Amygdala (tissue), 56 donors: ENCODE measurements around the gene PHC2.

ENCODE experiments used
- DNase-seq, 56 donors: peaks; one replicate each; lab custom pipeline; 2025; lab: John Stamatoyannopoulos, UW

The PHC2 gene

DNA sequence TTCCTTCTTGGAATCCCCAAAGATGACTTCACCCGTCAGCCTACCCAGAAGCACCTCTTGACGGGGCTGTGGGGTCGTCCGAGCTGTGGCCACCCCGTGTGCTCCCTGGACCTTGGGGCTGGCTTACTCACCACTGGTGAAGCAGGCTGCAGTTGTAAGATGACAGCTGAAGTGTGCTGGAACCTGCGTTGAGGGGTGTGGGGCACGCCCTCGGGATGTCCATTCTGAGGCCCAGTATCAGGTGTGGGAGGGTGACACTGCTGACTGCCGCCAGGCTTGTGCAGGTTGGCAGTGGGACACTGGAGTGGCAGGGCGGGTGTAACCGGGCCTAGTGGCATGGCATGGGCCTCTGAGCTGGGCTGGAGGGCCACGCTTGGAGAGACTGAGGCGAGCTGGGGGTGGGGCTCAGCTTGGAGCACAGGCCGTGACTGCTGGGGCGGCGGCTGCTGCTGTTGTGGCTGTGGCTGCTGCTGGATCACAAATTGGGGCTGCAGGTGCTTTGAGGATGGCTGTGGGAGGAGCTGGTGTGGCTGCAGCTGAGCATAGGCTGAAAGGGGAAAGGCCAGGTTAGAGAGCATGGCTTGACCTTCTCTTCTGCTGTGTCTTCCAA is 76.1 kb downstream of the PHC2 start:
- no peak for DNase-seq

DNA sequence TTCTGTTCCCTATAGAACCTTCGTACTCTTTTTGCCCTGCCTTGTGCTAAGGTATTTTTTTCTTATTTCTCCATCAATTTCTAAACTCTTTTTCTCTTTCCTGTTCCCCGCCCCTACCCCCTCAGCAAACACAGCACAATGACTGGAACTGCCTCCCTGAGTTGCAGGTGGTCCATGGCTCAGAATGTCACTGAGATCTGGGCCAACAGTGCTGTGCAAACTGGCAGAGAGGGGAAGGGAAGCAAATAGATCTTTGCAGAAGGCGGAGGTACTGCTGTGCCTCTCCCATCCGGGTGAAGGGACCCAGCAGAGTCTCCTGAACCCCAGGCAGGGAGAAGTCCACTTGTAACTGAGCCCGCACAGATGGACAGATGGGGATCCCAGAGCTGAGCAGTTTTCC is 77.4 kb downstream of the PHC2 start:
- no peak for DNase-seq

DNA sequence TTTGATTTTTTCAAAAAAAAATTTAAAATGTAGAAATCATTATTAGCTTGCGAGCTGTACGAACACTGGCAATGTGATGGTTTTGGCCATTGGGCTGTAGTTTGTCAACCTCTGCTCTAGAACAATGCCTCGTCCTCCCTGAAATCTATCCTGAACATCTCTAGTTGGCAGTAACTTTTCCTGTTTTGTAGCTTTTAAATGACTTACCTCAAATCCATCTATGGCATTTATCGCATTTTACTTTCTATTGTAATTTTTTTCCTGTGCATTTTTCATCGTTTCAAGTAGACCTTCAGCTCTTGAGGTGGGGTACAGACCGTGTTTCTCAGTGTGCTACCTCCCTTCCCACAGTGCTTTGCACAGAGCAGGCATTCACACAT is 79.6 kb downstream of the PHC2 start:
- DNase-seq: no peak

GRCh38 chr1:33350611-33351280 is 80.1 kb downstream of the PHC2 start:
- no peak for DNase-seq

- peak in 51 of 56 donors; percentile 40 to 88 (median 71) for DNase-seq
Measured at GRCh38 chr1:33349778-33350610, 80.9 kb downstream of the PHC2 start.

DNA sequence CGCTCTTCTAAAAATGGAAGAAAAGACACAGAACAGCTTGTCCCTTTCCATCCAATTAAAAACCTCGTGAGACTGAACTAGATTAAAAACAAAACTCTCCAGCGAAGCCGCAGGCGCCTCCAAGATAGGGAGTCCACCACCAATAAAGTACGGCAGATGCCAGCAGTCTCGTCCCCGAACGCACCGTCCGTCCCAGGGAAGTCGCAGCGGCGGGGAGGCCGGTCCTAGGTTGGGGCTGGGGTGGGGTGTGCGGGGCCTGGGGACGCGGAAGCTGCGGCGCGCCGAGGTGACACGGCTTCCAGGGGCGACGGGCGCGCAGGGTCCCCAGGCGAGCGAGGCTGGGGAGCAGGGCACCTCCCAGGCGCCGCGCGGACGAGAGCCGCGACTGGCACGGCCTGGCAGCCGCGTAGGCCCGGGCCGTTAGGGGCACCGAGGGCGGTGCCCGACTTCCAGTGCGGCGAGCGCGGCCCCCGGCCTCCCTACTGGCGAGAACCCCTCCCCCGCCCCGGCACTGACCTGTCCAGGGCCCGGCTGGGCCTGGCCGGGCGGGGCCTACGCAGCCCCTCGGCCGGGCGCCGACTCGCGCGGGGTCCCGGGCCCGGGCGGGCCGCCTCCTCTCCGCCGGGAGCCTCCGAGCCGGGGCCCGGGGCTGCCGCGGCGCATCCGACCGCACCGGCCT is 81.7 kb downstream of the PHC2 start:
- peak in 23 of 56 donors; percentile 26 to 73 (median 55) for DNase-seq

- DNase-seq: peak in 1 of 56 donors; percentile 17
Measured at GRCh38 chr1:33348676-33349080, 82.2 kb downstream of the PHC2 start.

- DNase-seq: no peak
Measured at GRCh38 chr1:33348194-33348593, 82.7 kb downstream of the PHC2 start.

DNA sequence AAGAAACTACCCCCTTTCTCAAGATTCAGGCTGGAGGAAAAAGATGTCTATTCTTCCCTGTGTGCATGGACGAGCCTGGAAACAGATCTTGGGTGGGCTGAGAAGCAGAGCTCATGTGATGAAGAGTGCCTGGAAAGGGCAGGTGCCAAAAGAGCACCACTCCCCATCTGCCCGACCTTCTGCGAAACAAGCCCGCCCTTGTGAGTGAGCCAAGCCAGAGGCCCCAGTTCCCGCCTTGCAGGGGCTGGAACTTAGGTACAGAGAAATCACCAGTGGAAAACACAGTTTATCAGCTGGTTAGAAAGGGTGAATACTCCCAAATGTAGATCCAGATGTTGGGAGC is 83.3 kb downstream of the PHC2 start:
- peak in 1 of 56 donors; percentile 14 for DNase-seq

DNA sequence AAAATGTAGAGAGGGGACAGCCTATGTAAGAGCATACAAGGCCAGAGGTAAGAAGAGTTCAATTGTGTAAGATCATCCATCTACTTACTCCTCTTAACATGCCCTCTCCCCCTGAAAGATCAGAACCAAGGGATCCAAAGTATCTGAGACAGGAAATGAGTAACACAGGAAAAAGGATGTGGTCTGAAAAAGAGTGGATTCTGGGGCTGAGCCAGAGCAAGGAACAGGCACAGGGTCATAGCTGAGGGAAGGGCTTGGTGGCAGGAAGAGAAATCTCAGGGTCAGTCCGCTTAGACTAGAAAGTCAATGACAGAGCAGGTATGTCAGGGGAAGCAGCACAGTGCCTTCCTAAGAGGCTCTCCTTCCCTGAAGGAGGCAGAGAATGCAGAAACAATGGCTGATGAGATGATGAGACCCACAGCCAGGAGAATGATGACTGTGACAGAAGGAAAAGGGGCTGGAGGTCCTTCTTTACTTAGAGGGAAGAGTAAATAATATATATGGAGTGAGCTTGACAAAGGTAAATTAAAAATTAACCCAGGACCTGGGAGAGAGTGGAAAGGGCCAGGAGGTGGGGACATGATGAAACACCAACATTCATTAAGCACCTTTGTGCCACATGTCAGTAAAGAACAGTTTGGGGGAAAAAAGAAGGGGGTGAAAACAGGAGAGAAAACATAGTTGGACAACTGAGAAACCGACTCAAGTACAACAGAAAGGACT is 83.8 kb downstream of the PHC2 start:
- DNase-seq: peak in 1 of 56 donors; percentile 24

DNA sequence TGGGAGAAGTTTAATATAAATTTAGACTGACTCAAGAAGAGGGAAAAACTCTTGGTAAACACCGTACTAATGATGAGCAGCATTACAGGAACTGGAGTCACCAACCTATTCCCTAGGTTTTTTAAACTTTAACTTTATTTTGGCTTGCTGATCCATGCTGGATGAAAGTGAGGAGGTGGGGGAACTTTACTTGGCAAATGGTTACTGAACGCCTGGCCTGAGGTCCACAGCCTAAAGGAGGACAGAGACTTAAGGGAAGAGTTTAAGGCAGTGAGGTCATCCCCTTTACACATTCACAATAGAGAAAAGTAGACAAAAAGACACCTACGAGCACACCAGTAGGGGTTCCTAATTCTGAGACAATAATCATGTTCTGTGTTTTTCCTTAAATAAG is 84.4 kb downstream of the PHC2 start:
- no peak for DNase-seq

- no peak for DNase-seq
Measured at GRCh38 chr1:33344896-33345560, 85.9 kb downstream of the PHC2 start.

- no peak for DNase-seq
Measured at GRCh38 chr1:33343539-33343938, 87.4 kb downstream of the PHC2 start.

DNA sequence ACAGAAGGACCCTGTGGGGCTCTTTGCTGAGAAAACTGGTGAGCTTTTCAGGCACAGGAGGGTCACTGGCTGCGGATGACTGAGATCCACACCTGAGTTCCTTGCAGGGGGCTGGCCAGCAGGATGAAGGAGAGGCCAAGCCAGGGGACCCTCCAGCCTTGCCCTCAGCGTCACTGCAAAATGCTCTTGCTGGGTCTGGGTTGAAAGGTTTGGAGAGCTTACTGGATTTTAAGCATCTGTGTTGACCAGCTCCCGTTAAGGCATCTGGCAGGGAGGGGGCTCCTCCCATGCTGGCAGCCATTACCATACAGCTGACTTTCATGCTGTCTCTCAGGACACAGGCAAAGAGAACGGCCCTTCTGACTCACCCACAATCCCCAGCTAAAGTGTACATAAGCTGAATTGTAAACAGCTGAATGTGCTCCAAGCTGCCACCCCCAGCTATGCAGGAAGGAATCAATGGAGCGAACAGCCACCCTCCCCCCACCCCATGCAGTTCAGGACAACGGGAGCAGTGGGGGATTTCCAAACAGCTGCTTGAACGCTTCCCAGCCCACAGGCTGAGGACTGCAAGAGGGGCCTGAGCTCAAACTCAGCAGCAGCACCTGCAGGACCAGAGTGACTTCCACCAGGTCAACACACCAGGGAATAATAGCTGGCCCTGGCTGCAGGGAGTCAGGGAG is 88.7 kb downstream of the PHC2 start:
- DNase-seq: peak in 50 of 56 donors; percentile 25 to 84 (median 57)

- no peak for DNase-seq
Measured at GRCh38 chr1:33341190-33341589, 89.7 kb downstream of the PHC2 start.

DNA sequence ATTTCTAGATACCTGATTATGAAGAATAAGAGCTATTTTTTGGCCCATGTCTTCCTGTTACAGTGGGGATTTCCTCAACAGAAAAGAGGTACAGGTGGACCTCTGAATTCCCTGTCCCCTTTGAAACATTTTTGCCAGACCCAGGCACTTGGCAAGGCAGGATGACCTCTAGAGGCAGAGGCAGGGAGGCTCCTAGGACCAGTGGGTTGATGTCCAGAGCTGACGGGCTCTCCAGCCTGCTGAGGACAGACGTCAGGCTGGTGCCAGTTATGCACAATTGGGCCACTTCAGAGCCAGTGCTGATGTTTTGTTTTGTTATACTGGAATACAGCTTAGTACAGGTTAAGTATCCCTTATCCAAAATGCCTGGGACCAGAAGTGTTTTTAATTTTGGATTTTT is 91.5 kb downstream of the PHC2 start:
- DNase-seq: peak in 8 of 56 donors; percentile 16 to 42 (median 30)

- DNase-seq: peak in 10 of 56 donors; percentile 12 to 56 (median 28)
Measured at GRCh38 chr1:33338440-33339211, 92.3 kb downstream of the PHC2 start.

- no peak for DNase-seq
Measured at GRCh38 chr1:33338048-33338439, 92.9 kb downstream of the PHC2 start.
